GM18868 (cell line): ENCODE measurements around the gene ZEB1.

Source experiments
- ATAC-seq: cut with Tn5 transposase; IDR thresholded peaks from one replicate; pipeline ENCODE4 v1.9.1; 2021; ENCODE audit warnings: mild to moderate bottlenecking, moderate library complexity; ENCODE audit not compliant: unreplicated experiment

ZEB1 gene

GRCh38 chr10:31574577-31574976, 255.6 kb downstream of the ZEB1 start:
- ATAC-seq: no peak

DNA sequence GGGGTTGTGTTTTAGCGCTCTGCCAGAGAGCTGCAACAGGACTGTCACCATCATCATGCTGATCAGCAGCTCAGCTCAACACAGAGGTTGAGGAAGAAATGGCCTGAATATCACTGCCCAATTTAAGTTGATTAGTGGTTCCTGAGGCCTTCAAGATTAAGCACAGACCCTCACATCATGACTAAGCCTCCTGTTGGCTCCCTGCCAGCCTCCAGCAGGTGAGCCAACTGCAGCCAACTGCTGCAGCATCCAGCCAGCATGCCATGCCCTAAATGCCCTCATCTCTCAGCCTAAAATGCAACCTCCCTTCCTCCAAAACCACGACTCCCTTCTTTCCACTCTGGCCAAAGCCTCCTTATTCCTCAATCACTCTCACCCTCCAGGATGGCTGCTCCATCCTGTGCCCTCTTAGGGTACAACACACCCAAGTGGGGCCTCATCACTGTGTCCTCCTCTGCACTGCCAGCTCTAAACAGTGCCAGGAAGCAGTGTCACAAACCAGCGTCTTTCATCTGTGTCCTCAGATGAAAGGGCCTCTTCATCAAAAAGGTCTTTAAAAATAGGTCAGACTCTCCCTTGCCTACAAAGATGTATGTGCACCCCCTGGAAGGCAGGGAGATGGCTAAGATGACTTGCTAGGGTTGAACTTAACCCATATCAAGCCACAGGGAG, 259.3 kb downstream of the ZEB1 start:
- no peak for ATAC-seq

- peak; percentile 53 for ATAC-seq
Observed at GRCh38 chr10:31578951-31579350, 259.9 kb downstream of the ZEB1 start.
